GM18867 (cell line): ENCODE data around the gene BAD.
"Not testable (repeated sequence)": the region's sequence is repeated elsewhere in the genome, so short reads cannot be mapped to it uniquely, and the experiment has no call there.

Source experiments
- ATAC-seq: cut with Tn5 transposase; IDR thresholded peaks from one replicate; pipeline ENCODE4 v1.9.1; 2021; ENCODE audit warnings: mild to moderate bottlenecking, moderate library complexity; ENCODE audit not compliant: unreplicated experiment

The BAD gene

GRCh38 chr11:64315667-64316526 lies 31.4 kb upstream of the BAD start:
- ATAC-seq, result not testable (repeated sequence)

GRCh38 chr11:64314805-64315561 lies 30.5 kb upstream of the BAD start:
- no peak for ATAC-seq

- ATAC-seq, result no peak
Measured at GRCh38 chr11:64314146-64314804, 29.8 kb upstream of the BAD start.

GRCh38 chr11:64313491-64314145 lies 29.2 kb upstream of the BAD start:
- no peak for ATAC-seq

GRCh38 chr11:64312947-64313346 lies 28.5 kb upstream of the BAD start:
- ATAC-seq, result no peak

- ATAC-seq, result not testable (repeated sequence)
Measured at GRCh38 chr11:64307795-64308194, 23.3 kb upstream of the BAD start.

GRCh38 chr11:64306876-64307622 lies 22.6 kb upstream of the BAD start:
- no peak for ATAC-seq

- ATAC-seq, result no peak
Measured at GRCh38 chr11:64306563-64306875, 22.1 kb upstream of the BAD start.

- ATAC-seq, result peak; percentile 19
Measured at GRCh38 chr11:64305691-64306562, 21.5 kb upstream of the BAD start.

- ATAC-seq, result peak; percentile 68
Measured at GRCh38 chr11:64305075-64305690, 20.7 kb upstream of the BAD start, which contains the start of gene ESRRA. Gene ESRRA (plus strand): TSS chr11:64305524. CDS start chr11:64307180, 1,656 bp downstream.

GRCh38 chr11:64304316-64305072 lies 20.0 kb upstream of the BAD start:
- peak; percentile 24 for ATAC-seq

- no peak for ATAC-seq
Measured at GRCh38 chr11:64304032-64304315, 19.5 kb upstream of the BAD start.

- ATAC-seq, result no peak
Measured at GRCh38 chr11:64303109-64304031, 18.9 kb upstream of the BAD start.

- no peak for ATAC-seq
Measured at GRCh38 chr11:64299847-64300648, 15.6 kb upstream of the BAD start, which contains the start of gene CATSPERZ. Gene CATSPERZ (plus strand): TSS chr11:64300358. CDS start chr11:64300411, 53 bp downstream.

- ATAC-seq, result no peak
Measured at GRCh38 chr11:64298966-64299846, 14.7 kb upstream of the BAD start.
